K562 (cell line): ENCODE measurements around the gene OSBPL1A. TPM values are rescaled to one million over a fixed set of nuclear protein-coding genes. Genes with fewer than 3 reads are reported as not detected.

Experiments
- NR4A1 ChIP-seq, 2 experiments: fragments of 250-450 bp in 1 of 2; fragments of 450-650 bp in 1 of 2; sonication (Bioruptor Pico) in 1 of 2; IDR thresholded peaks; 2 replicates each; pipeline versions ENCODE4 v1.4.0 to v1.6.1; 2016 to 2020; ENCODE audit warnings: mild to moderate bottlenecking in 2 of 2, missing compliant biosample characterization in 1 of 2, missing genetic modification characterization in 1 of 2, moderate library complexity in 1 of 2
- THRAP3 ChIP-seq: fragments of 450-650 bp; IDR thresholded peaks from 2 replicates; pipeline ENCODE4 v1.6.1; 2016; ENCODE audit warnings: mild to moderate bottlenecking, inconsistent platforms, borderline replicate concordance
- U2AF2 ChIP-seq: fragments of 200-400 bp; formaldehyde crosslinking; optimal IDR thresholded peaks from 2 replicates; pipeline ENCODE3; 2017; ENCODE audit warnings: low read depth, mild to moderate bottlenecking, low read length
- ZMIZ1 ChIP-seq, 2 experiments: fragments of 150-350 bp in 1 of 2; IDR thresholded peaks; 2 replicates each; pipeline ENCODE4 v1.6.1; 2012 to 2016; ENCODE audit warnings: low read depth in 2 of 2, low read length in 2 of 2, mild to moderate bottlenecking in 1 of 2, moderate library complexity in 1 of 2
- polyA plus RNA-seq, 8 experiments: library from polyadenylated mRNA; depleted of rRNA in 4 of 8; stranded (reverse) in 5 of 8; unstranded in 3 of 8; fragments of >200 nt; fragmentation: Nextera tagmentation in 2 of 8; fragmentation: Illumina TruSeq in 1 of 8; extraction: Ambion mirVana in 2 of 8; extraction: Trizol in 1 of 8; gene quantifications; 2 replicates each; pipeline versions ENCODE4 v1.2.1 to v1.2.3, GENCODE V29; 2011 to 2014; ENCODE audit warnings: inconsistent platforms in 1 of 8, missing spikeins in 1 of 8
- total RNA-seq, 7 experiments: library from RNA; depleted of rRNA in 6 of 7; stranded (reverse); fragments of >200 nt in 6 of 7; fragmentation: Illumina TruSeq in 2 of 7; extraction: Trizol in 2 of 7; gene quantifications; 2 replicates each; pipeline versions ENCODE4 v1.2.1 to v1.2.3, GENCODE V29; 2011 to 2021; ENCODE audit warnings: low replicate concordance in 1 of 7
- TF ChIP-seq, protein P1 (sequence below): fragments of 250-450 bp; sonication (Bioruptor Pico); IDR thresholded peaks from 2 replicates; pipeline ENCODE4 v1.4.0; 2020; ENCODE audit warnings: mild to moderate bottlenecking, moderate library complexity
- TF ChIP-seq, protein P2 (sequence below): fragments of 200-800 bp; sonication (Bioruptor generic); IDR thresholded peaks from 2 replicates; pipeline ENCODE4 v1.6.1; 2017; ENCODE audit warnings: missing genetic modification characterization, missing compliant biosample characterization

The OSBPL1A gene
- total and polyA plus RNA-seq, 9 of the 15 experiments (the other 6 are each of a cell fraction or from before 2014, with no cell fraction given), result 0.40 to 0.49 TPM; not detected in 7

DNA sequence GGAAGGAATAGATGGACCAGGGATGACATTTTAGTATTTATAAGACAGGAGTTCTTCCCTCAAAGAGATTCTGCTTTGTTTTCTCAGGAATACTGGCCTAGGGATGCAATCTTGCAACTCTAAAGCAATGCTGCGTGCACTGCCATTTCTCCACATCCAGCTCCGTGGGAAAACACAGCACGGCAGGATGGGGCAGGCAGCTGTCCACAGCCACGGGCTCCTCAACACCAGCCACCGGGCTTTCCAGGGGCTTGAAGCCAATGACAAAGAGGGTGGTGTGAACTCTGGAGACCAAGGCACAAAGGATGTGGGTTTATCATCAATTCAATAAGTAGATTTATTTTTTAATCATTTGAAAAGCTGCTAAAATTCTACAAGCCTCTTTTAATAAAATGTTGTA, 209.5 kb downstream of the OSBPL1A start (continued):
- TF ChIP-seq, protein P1, sequence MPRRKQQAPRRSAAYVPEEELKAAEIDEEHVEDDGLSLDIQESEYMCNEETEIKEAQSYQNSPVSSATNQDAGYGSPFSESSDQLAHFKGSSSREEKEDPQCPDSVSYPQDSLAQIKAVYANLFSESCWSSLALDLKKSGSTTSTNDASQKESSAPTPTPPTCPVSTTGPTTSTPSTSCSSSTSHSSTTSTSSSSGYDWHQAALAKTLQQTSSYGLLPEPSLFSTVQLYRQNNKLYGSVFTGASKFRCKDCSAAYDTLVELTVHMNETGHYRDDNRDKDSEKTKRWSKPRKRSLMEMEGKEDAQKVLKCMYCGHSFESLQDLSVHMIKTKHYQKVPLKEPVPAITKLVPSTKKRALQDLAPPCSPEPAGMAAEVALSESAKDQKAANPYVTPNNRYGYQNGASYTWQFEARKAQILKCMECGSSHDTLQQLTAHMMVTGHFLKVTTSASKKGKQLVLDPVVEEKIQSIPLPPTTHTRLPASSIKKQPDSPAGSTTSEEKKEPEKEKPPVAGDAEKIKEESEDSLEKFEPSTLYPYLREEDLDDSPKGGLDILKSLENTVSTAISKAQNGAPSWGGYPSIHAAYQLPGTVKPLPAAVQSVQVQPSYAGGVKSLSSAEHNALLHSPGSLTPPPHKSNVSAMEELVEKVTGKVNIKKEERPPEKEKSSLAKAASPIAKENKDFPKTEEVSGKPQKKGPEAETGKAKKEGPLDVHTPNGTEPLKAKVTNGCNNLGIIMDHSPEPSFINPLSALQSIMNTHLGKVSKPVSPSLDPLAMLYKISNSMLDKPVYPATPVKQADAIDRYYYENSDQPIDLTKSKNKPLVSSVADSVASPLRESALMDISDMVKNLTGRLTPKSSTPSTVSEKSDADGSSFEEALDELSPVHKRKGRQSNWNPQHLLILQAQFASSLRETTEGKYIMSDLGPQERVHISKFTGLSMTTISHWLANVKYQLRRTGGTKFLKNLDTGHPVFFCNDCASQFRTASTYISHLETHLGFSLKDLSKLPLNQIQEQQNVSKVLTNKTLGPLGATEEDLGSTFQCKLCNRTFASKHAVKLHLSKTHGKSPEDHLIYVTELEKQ (CRISPR knock-in tag), result no peak
- TF ChIP-seq U2AF2 (no peak), ZMIZ1 (IDR thresholded peaks at IDR 0.05; ENCODE audit: low read depth in 2 of 2, low read length in 2 of 2) (no peak), THRAP3 (no peak), NR4A1 (CRISPR knock-in tag; IDR thresholded peaks at IDR 0.05) (no peak), NR4A1 (tag; IDR thresholded peaks at IDR 0.05) (no peak)
- TF ChIP-seq, protein P2, sequence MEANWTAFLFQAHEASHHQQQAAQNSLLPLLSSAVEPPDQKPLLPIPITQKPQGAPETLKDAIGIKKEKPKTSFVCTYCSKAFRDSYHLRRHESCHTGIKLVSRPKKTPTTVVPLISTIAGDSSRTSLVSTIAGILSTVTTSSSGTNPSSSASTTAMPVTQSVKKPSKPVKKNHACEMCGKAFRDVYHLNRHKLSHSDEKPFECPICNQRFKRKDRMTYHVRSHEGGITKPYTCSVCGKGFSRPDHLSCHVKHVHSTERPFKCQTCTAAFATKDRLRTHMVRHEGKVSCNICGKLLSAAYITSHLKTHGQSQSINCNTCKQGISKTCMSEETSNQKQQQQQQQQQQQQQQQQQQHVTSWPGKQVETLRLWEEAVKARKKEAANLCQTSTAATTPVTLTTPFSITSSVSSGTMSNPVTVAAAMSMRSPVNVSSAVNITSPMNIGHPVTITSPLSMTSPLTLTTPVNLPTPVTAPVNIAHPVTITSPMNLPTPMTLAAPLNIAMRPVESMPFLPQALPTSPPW (CRISPR knock-in tag), result no peak
